OCI-LY1 (cell line): ENCODE data around the gene HID1.

ENCODE experiments used
- H2AFZ ChIP-seq: fragments of 200-600 bp; sonication (generic), shearing (Covaris generic); 2 replicates; pipeline ENCODE4 v1.6.0; 2014; ENCODE audit warnings: antibody characterized with exemption, mild to moderate bottlenecking, low read length
- H3F3A ChIP-seq: fragments of 200-600 bp; sonication (generic), shearing (Covaris generic); 2 replicates; pipeline ENCODE4 v1.6.0; 2014; ENCODE audit warnings: mild to moderate bottlenecking, antibody characterized with exemption, low read length, moderate library complexity; ENCODE audit not compliant: insufficient read depth
- H3K27ac ChIP-seq: fragments of 200-600 bp; sonication (generic); 2 replicates; pipeline ENCODE4 v1.5.1; 2014; ENCODE audit warnings: low read length, mixed run types, mild to moderate bottlenecking, low read depth; ENCODE audit not compliant: poor library complexity, severe bottlenecking
- H3K27me3 ChIP-seq: fragments of 200-600 bp; sonication (generic); 2 replicates; pipeline ENCODE4 v1.6.0; 2014; ENCODE audit warnings: antibody characterized with exemption, mild to moderate bottlenecking, low read length, moderate library complexity; ENCODE audit not compliant: insufficient read depth
- H3K36me3 ChIP-seq: fragments of 200-600 bp; sonication (generic); 2 replicates; pipeline ENCODE4 v1.6.1; 2014; ENCODE audit warnings: mild to moderate bottlenecking, antibody characterized with exemption, low read length, moderate library complexity, mixed read lengths; ENCODE audit not compliant: insufficient read depth
- H3K4me1 ChIP-seq: fragments of 200-600 bp; sonication (generic); 2 replicates; pipeline ENCODE4 v1.5.1; 2014; ENCODE audit warnings: mild to moderate bottlenecking, low read length, moderate library complexity; ENCODE audit not compliant: insufficient read depth, severe bottlenecking
- H3K4me2 ChIP-seq: fragments of 200-600 bp; sonication (generic), shearing (Covaris generic); 2 replicates; pipeline ENCODE4 v1.6.1; 2014; ENCODE audit warnings: low read length
- H3K4me3 ChIP-seq: fragments of 200-600 bp; sonication (generic); 2 replicates; pipeline ENCODE4 v1.5.1; 2014; ENCODE audit warnings: low read length, low read depth, mild to moderate bottlenecking, mixed read lengths; ENCODE audit not compliant: poor library complexity, severe bottlenecking
- H3K79me2 ChIP-seq: fragments of 200-600 bp; shearing (Covaris generic); 2 replicates; pipeline ENCODE4 v1.6.1; 2016; ENCODE audit warnings: mixed run types, low read length, mixed read lengths; ENCODE audit not compliant: insufficient read depth
- H3K9ac ChIP-seq: fragments of 200-600 bp; sonication (generic), shearing (Covaris generic); 2 replicates; pipeline ENCODE4 v1.6.1; 2014; ENCODE audit warnings: mild to moderate bottlenecking, low read length, mixed read lengths
- H3K9me2 ChIP-seq: fragments of 200-600 bp; sonication (generic), shearing (Covaris generic); 2 replicates; pipeline ENCODE4 v1.6.1; 2014; ENCODE audit warnings: low read depth, mild to moderate bottlenecking, low read length, mixed read lengths
- H3K9me3 ChIP-seq: fragments of 200-600 bp; shearing (Covaris generic); 2 replicates; pipeline ENCODE4 v1.6.1; 2014; ENCODE audit warnings: low read length, mixed read lengths
- H4K20me1 ChIP-seq: fragments of 200-600 bp; sonication (generic), shearing (Covaris generic); 2 replicates; pipeline ENCODE4 v1.6.0; 2016; ENCODE audit warnings: mild to moderate bottlenecking, low read length; ENCODE audit not compliant: insufficient read depth
- CTCF ChIP-seq: fragments of 200-600 bp; sonication (generic), shearing (Covaris generic); IDR thresholded peaks from 2 replicates; pipeline ENCODE4 v1.5.1; 2017; ENCODE audit warnings: mild to moderate bottlenecking, antibody characterized with exemption, low read length, moderate library complexity, mixed read lengths
- EZH2 ChIP-seq: fragments of 200-600 bp; sonication (generic), shearing (Covaris generic); IDR thresholded peaks from 2 replicates; pipeline ENCODE4 v1.8.0; 2017; ENCODE audit warnings: borderline replicate concordance, mixed run types, mild to moderate bottlenecking, antibody characterized with exemption, low read length, moderate library complexity, mixed read lengths

HID1 gene

GRCh38 chr17:75003957-75004355 lies 31.4 kb upstream of the HID1 start:
- Histone ChIP-seq H3K79me2 (no peaks in the 10 kb centered on the region), H3K27me3 (no peaks in the 10 kb centered on the region), H3K4me3 (no peak overlapping the region), H2AFZ (no peak overlapping the region), H3K4me2 (no peak overlapping the region), H3F3A (no peaks in the 10 kb centered on the region), H3K27ac (no peak overlapping the region), H4K20me1 (no peaks in the 10 kb centered on the region), H3K9me3 (no peaks in the 10 kb centered on the region), H3K4me1 (no peaks in the 10 kb centered on the region), H3K36me3 (no peaks in the 10 kb centered on the region), H3K9me2 (no peaks in the 10 kb centered on the region), H3K9ac (no peak overlapping the region)
- TF ChIP-seq EZH2 (no peak), CTCF (no peak)

- H3K79me2 ChIP-seq: no peaks in the 10 kb centered on the region
- no peak overlapping the region for H3K27ac ChIP-seq
- H3K4me1 ChIP-seq: no peaks in the 10 kb centered on the region
- no peaks in the 10 kb centered on the region for H4K20me1 ChIP-seq
- H3K27me3 ChIP-seq: no peaks in the 10 kb centered on the region
- H3K36me3 ChIP-seq: no peaks in the 10 kb centered on the region
- H3F3A ChIP-seq: no peaks in the 10 kb centered on the region
- H3K9ac ChIP-seq: no peak overlapping the region
- no peaks in the 10 kb centered on the region for H3K9me2 ChIP-seq
- no peaks in the 10 kb centered on the region for H3K9me3 ChIP-seq
- TF ChIP-seq CTCF (no peak), EZH2 (no peak)
- no peak overlapping the region for H3K4me2 ChIP-seq
- H3K4me3 ChIP-seq: no peak overlapping the region
- no peak overlapping the region for H2AFZ ChIP-seq
Observed at GRCh38 chr17:75003070-75003956, 30.8 kb upstream of the HID1 start.

- H4K20me1 ChIP-seq: no peaks in the 10 kb centered on the region
- no peak overlapping the region for H3K27ac ChIP-seq
- H3K36me3 ChIP-seq: no peaks in the 10 kb centered on the region
- TF ChIP-seq EZH2 (no peak), CTCF (no peak)
- no peaks in the 10 kb centered on the region for H3K27me3 ChIP-seq
- H3K9me3 ChIP-seq: no peaks in the 10 kb centered on the region
- H3K9ac ChIP-seq: no peak overlapping the region
- no peaks in the 10 kb centered on the region for H3F3A ChIP-seq
- no peak overlapping the region for H3K4me2 ChIP-seq
- no peaks in the 10 kb centered on the region for H3K9me2 ChIP-seq
- no peaks in the 10 kb centered on the region for H3K79me2 ChIP-seq
- no peak overlapping the region for H3K4me3 ChIP-seq
- H3K4me1 ChIP-seq: no peaks in the 10 kb centered on the region
- no peak overlapping the region for H2AFZ ChIP-seq
Observed at GRCh38 chr17:75001915-75002843, 29.6 kb upstream of the HID1 start.
